Hematopoietic multipotent progenitor cell treated with erythropoietin and hydrocortisone succinate and interleukin-3 and kit ligand, for 4 days (in vitro differentiated cells): ENCODE measurements around the gene KLHL9.
A peak's percentile ranks its signal among the peaks of the same experiment; 100 is the strongest.
"Not testable (repeated sequence)": the region's sequence is repeated elsewhere in the genome, so short reads cannot be mapped to it uniquely, and the experiment has no call there.

ENCODE experiments used
- DNase-seq: peaks from one replicate; pipeline ENCODE4 v3.0.0-alpha.2; 2015

KLHL9 gene

GRCh38 chr9:21334701-21335632, at the start of gene KLHL9:
KLHL9 (minus strand) TSS chr9:21335404; CDS start chr9:21334859, 545 bp downstream.
- DNase-seq = peak; percentile 98

GRCh38 chr9:21383627-21384026, 48.4 kb upstream of the KLHL9 start:
- peak; percentile 23 for DNase-seq

GRCh38 chr9:21381448-21382339, 46.5 kb upstream of the KLHL9 start:
- DNase-seq = peak; percentile 63

GRCh38 chr9:21371467-21371866, 36.3 kb upstream of the KLHL9 start:
- not testable (repeated sequence) for DNase-seq

- DNase-seq = no peak
Measured at GRCh38 chr9:21367957-21368356, 32.8 kb upstream of the KLHL9 start, which contains the start of gene IFNA13. IFNA13 (minus strand) TSS chr9:21368057; CDS start chr9:21368010, 47 bp downstream.

- not testable (repeated sequence) for DNase-seq
Measured at GRCh38 chr9:21367169-21367568, 32.0 kb upstream of the KLHL9 start.

- no peak for DNase-seq
Measured at GRCh38 chr9:21362287-21362686, 27.1 kb upstream of the KLHL9 start.

- peak; percentile 36 for DNase-seq
Measured at GRCh38 chr9:21357479-21358460, 22.6 kb upstream of the KLHL9 start.

- no peak for DNase-seq
Measured at GRCh38 chr9:21350787-21351186, 15.6 kb upstream of the KLHL9 start, which contains the start of gene IFNA6. IFNA6 (minus strand) TSS chr9:21350887; CDS start chr9:21350887, 0 bp downstream.

GRCh38 chr9:21348430-21348970, 13.3 kb upstream of the KLHL9 start:
- DNase-seq = no peak

GRCh38 chr9:21340735-21341134, 5.5 kb upstream of the KLHL9 start:
- DNase-seq = no peak

GRCh38 chr9:21336457-21336856, 1.3 kb upstream of the KLHL9 start:
- peak; percentile 49 for DNase-seq

GRCh38 chr9:21333226-21333625, 2.0 kb downstream of the KLHL9 start:
- DNase-seq = peak; percentile 55

- DNase-seq = peak; percentile 29
Measured at GRCh38 chr9:21331676-21332402, 3.4 kb downstream of the KLHL9 start.

- DNase-seq = peak; percentile 83
Measured at GRCh38 chr9:21326526-21327139, 8.6 kb downstream of the KLHL9 start.

- DNase-seq = peak; percentile 56
Measured at GRCh38 chr9:21324047-21324446, 11.2 kb downstream of the KLHL9 start.

- DNase-seq = peak; percentile 46
Measured at GRCh38 chr9:21322911-21323461, 12.2 kb downstream of the KLHL9 start.

- no peak for DNase-seq
Measured at GRCh38 chr9:21320465-21320864, 14.7 kb downstream of the KLHL9 start.

GRCh38 chr9:21317956-21318923, 17.0 kb downstream of the KLHL9 start:
- peak; percentile 77 for DNase-seq
